ENCODE data around the gene TSPO. TPM values are rescaled to one million over a fixed set of nuclear protein-coding genes. Genes with fewer than 3 reads are reported as not detected.

Gene TSPO
- total RNA-seq, 1 donor from 2014 or later, result 0.79 TPM

DNA sequence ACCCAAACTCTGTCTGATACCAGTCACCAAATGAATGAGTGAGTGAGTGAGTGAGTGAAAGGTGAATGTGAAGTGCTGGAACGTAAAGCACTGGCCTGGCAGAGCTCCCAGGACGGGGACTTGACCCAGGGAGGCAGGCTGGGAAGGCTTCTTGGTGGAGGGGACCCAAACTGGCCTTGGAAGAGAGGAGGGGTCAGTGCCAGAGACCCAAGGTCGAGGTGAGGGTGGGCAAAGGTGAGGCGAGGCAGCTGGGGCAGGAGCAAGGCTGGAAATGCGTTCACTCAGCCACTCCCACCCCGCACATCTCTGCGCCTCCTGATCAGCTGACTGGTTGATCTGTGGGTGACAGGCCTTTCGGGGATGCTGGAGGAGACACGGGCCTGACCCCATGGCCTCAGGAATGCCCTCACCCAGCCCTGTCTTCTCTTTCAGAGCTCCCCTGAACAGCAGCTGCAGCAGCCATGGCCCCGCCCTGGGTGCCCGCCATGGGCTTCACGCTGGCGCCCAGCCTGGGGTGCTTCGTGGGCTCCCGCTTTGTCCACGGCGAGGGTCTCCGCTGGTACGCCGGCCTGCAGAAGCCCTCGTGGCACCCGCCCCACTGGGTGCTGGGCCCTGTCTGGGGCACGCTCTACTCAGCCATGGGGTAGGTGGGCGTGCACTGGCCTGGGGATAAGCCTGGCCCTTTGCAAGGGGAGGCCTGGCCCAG lies 7.6 kb downstream of the TSPO start:
- no peak overlapping the region for H3K27ac Mint-ChIP-seq
- no peaks in the 10 kb centered on the region for H3K9me3 Mint-ChIP-seq (ENCODE audit: low read depth)
- peaks cover 2% of the 10 kb centered on the region for H3K27me3 Mint-ChIP-seq
- no peaks in the 10 kb centered on the region for H3K36me3 Mint-ChIP-seq (ENCODE audit: insufficient read depth)
- TF ChIP-seq, protein P1, sequence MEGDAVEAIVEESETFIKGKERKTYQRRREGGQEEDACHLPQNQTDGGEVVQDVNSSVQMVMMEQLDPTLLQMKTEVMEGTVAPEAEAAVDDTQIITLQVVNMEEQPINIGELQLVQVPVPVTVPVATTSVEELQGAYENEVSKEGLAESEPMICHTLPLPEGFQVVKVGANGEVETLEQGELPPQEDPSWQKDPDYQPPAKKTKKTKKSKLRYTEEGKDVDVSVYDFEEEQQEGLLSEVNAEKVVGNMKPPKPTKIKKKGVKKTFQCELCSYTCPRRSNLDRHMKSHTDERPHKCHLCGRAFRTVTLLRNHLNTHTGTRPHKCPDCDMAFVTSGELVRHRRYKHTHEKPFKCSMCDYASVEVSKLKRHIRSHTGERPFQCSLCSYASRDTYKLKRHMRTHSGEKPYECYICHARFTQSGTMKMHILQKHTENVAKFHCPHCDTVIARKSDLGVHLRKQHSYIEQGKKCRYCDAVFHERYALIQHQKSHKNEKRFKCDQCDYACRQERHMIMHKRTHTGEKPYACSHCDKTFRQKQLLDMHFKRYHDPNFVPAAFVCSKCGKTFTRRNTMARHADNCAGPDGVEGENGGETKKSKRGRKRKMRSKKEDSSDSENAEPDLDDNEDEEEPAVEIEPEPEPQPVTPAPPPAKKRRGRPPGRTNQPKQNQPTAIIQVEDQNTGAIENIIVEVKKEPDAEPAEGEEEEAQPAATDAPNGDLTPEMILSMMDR (IDR thresholded peaks at IDR 0.05; ENCODE audit: unreplicated experiment), result no peak
- H3K4me3 Mint-ChIP-seq (ENCODE audit: low read depth), result no peak overlapping the region
- no peaks in the 10 kb centered on the region for H3K4me1 Mint-ChIP-seq (ENCODE audit: low read depth)
- DNase-seq (ENCODE audit: low spot score, unreplicated experiment), result no peak

DNA sequence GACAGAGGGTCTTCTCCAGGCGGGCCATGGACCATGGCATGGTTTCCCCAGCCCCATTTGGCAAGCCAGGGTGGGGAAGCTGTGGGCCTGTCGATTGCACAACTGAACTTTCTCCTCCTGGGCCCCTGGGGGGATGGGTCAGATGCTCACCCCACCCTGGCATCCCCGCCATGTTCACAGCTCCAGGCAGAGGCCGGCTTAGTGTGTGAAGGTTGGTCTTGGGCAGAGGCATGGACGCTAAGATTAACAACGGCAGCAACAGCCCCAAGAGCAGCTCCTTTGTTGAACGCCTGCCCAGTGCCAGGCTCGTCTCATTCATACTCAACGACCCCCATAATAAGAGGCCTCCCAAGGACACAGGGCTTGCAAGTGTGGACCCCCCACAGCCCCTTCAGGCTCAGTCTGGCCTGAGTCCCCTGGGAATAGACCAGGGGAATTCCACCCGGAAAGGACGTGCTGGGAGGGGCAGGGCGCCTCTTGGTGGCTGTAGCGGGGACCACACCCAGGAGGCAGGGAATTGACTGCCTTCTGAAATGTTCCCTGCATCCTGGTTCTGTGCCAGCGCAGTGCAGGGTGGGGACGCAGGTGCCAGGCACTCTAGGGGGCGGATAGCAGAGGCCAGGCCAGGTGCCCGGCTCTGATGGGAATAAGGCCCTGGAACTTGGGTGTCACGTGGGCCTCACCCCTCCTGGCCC lies 8.3 kb downstream of the TSPO start:
- DNase-seq (ENCODE audit: low spot score, unreplicated experiment), result no peak
- TF ChIP-seq, protein P1 (IDR thresholded peaks at IDR 0.05; ENCODE audit: unreplicated experiment), result peak; percentile 39
- no peaks in the 10 kb centered on the region for H3K9me3 Mint-ChIP-seq (ENCODE audit: low read depth)
- no peaks in the 10 kb centered on the region for H3K36me3 Mint-ChIP-seq (ENCODE audit: insufficient read depth)
- H3K27me3 Mint-ChIP-seq, result peaks cover 9% of the 10 kb centered on the region
- no peaks in the 10 kb centered on the region for H3K4me1 Mint-ChIP-seq (ENCODE audit: low read depth)
- H3K4me3 Mint-ChIP-seq (ENCODE audit: low read depth), result no peak overlapping the region
- H3K27ac Mint-ChIP-seq, result no peak overlapping the region

DNA sequence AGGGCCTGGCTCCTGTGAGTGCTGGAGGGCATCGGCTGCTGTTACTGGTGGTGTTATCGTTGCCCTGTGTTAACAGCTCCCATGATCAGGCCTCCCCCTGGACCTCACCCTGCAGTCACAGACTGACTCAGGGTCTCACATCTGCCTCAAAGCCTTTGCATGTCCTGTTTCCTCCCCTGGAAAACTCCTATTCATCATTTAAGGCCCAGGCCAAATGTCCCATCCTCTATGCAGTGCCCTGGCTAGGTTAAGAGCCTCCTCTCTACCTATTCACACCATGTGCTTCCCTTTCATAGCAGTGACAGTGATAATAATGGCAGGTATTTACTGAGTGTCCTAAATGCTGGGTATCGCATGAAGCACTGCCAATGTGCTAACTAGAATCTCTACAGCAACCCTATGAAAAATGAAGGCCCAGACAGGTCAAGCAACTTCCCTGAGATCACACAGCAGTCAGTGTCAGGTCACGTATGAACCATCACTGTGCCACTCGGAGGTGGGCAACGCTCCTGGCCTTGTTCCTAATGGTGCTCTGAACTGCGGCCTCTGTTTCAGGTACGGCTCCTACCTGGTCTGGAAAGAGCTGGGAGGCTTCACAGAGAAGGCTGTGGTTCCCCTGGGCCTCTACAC lies 9.3 kb downstream of the TSPO start:
- Mint-ChIP-seq H3K27me3 (peaks cover 9% of the 10 kb centered on the region), H3K4me1 (ENCODE audit: low read depth) (no peaks in the 10 kb centered on the region), H3K4me3 (ENCODE audit: low read depth) (no peak overlapping the region), H3K36me3 (ENCODE audit: insufficient read depth) (no peaks in the 10 kb centered on the region), H3K27ac (no peak overlapping the region), H3K9me3 (ENCODE audit: low read depth) (no peaks in the 10 kb centered on the region)
- TF ChIP-seq, protein P1 (IDR thresholded peaks at IDR 0.05; ENCODE audit: unreplicated experiment), result no peak
- DNase-seq (ENCODE audit: low spot score, unreplicated experiment), result no peak

DNA sequence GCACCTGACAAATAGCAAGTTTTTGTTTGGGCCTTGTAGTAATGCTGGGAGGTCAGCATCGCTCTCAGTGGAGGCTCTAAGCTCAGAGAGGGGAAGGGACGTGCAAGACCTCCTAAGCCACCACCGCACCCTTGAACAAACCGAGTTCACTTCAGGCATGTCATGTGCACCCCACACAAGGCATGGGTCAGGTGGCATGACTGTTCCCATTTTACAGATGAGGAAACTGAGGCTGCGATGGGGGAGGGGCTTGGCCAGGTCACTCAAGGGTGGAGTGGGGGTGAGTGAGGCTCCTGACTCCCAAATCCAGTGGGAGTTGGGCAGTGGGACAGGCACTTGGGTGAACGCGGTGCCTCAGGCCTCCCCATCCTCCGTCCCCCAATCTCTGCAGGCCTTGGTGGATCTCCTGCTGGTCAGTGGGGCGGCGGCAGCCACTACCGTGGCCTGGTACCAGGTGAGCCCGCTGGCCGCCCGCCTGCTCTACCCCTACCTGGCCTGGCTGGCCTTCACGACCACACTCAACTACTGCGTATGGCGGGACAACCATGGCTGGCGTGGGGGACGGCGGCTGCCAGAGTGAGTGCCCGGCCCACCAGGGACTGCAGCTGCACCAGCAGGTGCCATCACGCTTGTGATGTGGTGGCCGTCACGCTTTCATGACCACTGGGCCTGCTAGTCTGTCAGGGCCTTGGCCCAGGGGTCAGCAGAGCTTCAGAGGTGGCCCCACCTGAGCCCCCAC lies 11.2 kb downstream of the TSPO start:
- no peak overlapping the region for H3K27ac Mint-ChIP-seq
- TF ChIP-seq, protein P1 (IDR thresholded peaks at IDR 0.05; ENCODE audit: unreplicated experiment), result no peak
- peaks cover 9% of the 10 kb centered on the region for H3K27me3 Mint-ChIP-seq
- no peak for DNase-seq (ENCODE audit: low spot score, unreplicated experiment)
- no peak overlapping the region for H3K4me3 Mint-ChIP-seq (ENCODE audit: low read depth)
- no peaks in the 10 kb centered on the region for H3K36me3 Mint-ChIP-seq (ENCODE audit: insufficient read depth)
- no peaks in the 10 kb centered on the region for H3K4me1 Mint-ChIP-seq (ENCODE audit: low read depth)
- H3K9me3 Mint-ChIP-seq (ENCODE audit: low read depth), result no peaks in the 10 kb centered on the region

DNA sequence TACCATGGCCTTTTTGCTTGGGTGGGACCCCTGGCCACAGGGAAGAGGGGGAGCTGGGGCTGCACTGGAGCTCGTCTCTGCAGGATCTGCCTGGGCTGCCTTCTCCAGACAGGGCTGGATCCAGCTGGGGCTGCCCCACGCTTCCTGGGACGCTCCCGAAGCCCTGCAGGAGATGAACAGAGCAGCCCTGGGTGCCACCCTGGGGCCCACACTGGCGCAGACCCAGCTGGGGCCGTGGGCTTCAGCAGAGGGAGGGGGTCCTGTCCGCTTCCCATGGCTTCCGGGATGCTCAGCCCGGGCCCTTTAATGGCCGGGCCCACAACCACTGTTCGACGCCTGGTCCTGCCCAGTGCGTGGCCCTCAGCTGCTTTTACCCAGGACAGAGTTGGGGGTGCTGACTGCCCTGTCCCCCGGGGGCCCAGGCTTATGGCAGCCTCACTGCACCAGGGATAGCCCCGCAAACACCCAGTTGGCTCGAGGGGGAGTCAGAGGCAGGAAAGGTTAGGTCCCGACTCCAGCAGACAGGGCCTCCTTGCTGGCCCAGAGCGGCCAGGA lies 12.0 kb downstream of the TSPO start:
- TF ChIP-seq, protein P1 (IDR thresholded peaks at IDR 0.05; ENCODE audit: unreplicated experiment), result no peak
- no peak for DNase-seq (ENCODE audit: low spot score, unreplicated experiment)
- Mint-ChIP-seq H3K27me3 (peaks cover 9% of the 10 kb centered on the region), H3K36me3 (ENCODE audit: insufficient read depth) (no peaks in the 10 kb centered on the region), H3K4me3 (ENCODE audit: low read depth) (no peak overlapping the region), H3K4me1 (ENCODE audit: low read depth) (no peaks in the 10 kb centered on the region), H3K9me3 (ENCODE audit: low read depth) (no peaks in the 10 kb centered on the region), H3K27ac (no peak overlapping the region)
